ENCODE measurements around the gene CTDP1. TPM values are rescaled to one million over a fixed set of nuclear protein-coding genes. Genes with fewer than 3 reads are reported as not detected.

The CTDP1 gene
- total RNA-seq, 1 experiment from 2014 or later = 33.7 TPM

- no peak overlapping the region for H3K56ac ChIP-seq (ENCODE audit: insufficient read length, low read depth, low read length)
- H3K9me3 ChIP-seq (ENCODE audit: control insufficient read depth, low read depth, low read length) = no peaks in the 10 kb centered on the region
- Mint-ChIP-seq H3K9me3 (no peaks in the 10 kb centered on the region), H3K4me3 (peak overlapping the region; percentile 78 to 89), H3K27me3 (ENCODE audit: low read depth) (no peaks in the 10 kb centered on the region), H3K4me1 (peaks cover 23 to 30% of the 10 kb centered on the region in 2 experiments), H3K27ac (peak overlapping the region in 1 of 3 experiments; percentile 92; a peak in 3 of 7 replicates), H3K36me3 (ENCODE audit: insufficient read depth in 1 of 3, low read depth in 3 of 3) (peaks cover 2 to 22% (median 20%) of the 10 kb centered on the region in 3 experiments; a peak in 6 of 7 replicates)
- H3K18ac ChIP-seq (ENCODE audit: insufficient read length, low read depth, low read length) = no peak overlapping the region
- no peak for DNase-seq
- no peak overlapping the region for H4K5ac ChIP-seq (ENCODE audit: insufficient read length, low read depth, low read length)
- H4K91ac ChIP-seq (ENCODE audit: insufficient read length, low read depth, low read length) = no peak overlapping the region
- no peak overlapping the region for H2AFZ ChIP-seq (ENCODE audit: low read length)
- no peak overlapping the region for H3K23ac ChIP-seq (ENCODE audit: insufficient read length, low read depth, low read length)
- no peak overlapping the region for H2BK120ac ChIP-seq (ENCODE audit: low read depth, low read length, poor library complexity, severe bottlenecking)
- H2BK5ac ChIP-seq (ENCODE audit: insufficient read length, low read length) = no peak overlapping the region
- no peaks in the 10 kb centered on the region for H3K27me3 ChIP-seq (ENCODE audit: insufficient read depth, low read length)
- H2BK12ac ChIP-seq (ENCODE audit: insufficient read length, low read depth, low read length) = no peak overlapping the region
- H3K79me2 ChIP-seq (ENCODE audit: insufficient read depth, low read length) = peaks cover 47% of the 10 kb centered on the region; the same call in 1 of the 2 replicates
- peak; percentile 13; the same call in 1 of the 3 replicates for TF ChIP-seq CTCF (conservative IDR thresholded peaks at IDR 0.05)
- no peak overlapping the region for H3T11ph ChIP-seq (ENCODE audit: low read length)
- peak overlapping the region; percentile 70 for H3K4me2 ChIP-seq (ENCODE audit: insufficient read depth, insufficient read length, low read length)
- H3K9ac ChIP-seq (ENCODE audit: extremely low read depth, insufficient read length, low read length) = peak overlapping the region; percentile 32
- H2BK15ac ChIP-seq (ENCODE audit: low read depth, low read length) = no peak overlapping the region
- peaks cover 5% of the 10 kb centered on the region for H3K23me2 ChIP-seq (ENCODE audit: insufficient read length, low read depth, low read length, poor library complexity, severe bottlenecking)
- WGBS (ENCODE audit: extremely low coverage, insufficient read length, low lambda C conversion rate) = no CpG with 5 or more reads among the region's 54 CpGs
- no peak overlapping the region for H2AK5ac ChIP-seq (ENCODE audit: insufficient read length, low read length)
- H2BK20ac ChIP-seq (ENCODE audit: low read depth, low read length, poor library complexity, severe bottlenecking) = no peak overlapping the region
- H3K27ac ChIP-seq (ENCODE audit: insufficient read length, low read depth, low read length) = no peak overlapping the region
- H4K8ac ChIP-seq (replicated peaks; ENCODE audit: insufficient read length, low read depth, low read length) = no peak overlapping the region
- no peak overlapping the region for H3K4ac ChIP-seq (ENCODE audit: low read depth, low read length)
- peaks cover 4% of the 10 kb centered on the region; the same call in 1 of the 2 replicates for H3K4me1 ChIP-seq (ENCODE audit: insufficient read depth, low read length)
- H4K20me1 ChIP-seq (ENCODE audit: control insufficient read depth, insufficient read depth, insufficient read length) = no peaks in the 10 kb centered on the region
- peaks cover 6% of the 10 kb centered on the region for H3K79me1 ChIP-seq (ENCODE audit: insufficient read depth, low read depth, low read length, poor library complexity, severe bottlenecking)
- peak overlapping the region; percentile 19; the same call in 1 of the 2 replicates for H3K14ac ChIP-seq (ENCODE audit: insufficient read depth, low read length)
These were observed 687 bp downstream of the CTDP1 start for GRCh38 chr18:79680100-79680879.

Measured in H9 (cell line).